Esophagus (tissue), 2 donors: Measurements from ENCODE around the gene BRCA2. TPM values are rescaled to one million over a fixed set of nuclear protein-coding genes. Genes with fewer than 3 reads are reported as not detected.
A peak's percentile ranks its signal among the peaks of the same experiment; 100 is the strongest.

Source experiments
- H3K27ac ChIP-seq, 2 donors: one replicate each; pipeline ENCODE4 v1.5.1; 2013; ENCODE audit warnings: low read depth in 2 of 2, mild to moderate bottlenecking in 2 of 2, inconsistent platforms in 1 of 2, low read length in 1 of 2, moderate library complexity in 1 of 2
- H3K27me3 ChIP-seq, 2 donors: one replicate each; pipeline ENCODE4 v1.6.1; 2013; ENCODE audit warnings: low read length in 2 of 2, control low read depth in 1 of 2, mild to moderate bottlenecking in 1 of 2; ENCODE audit not compliant: insufficient read depth in 2 of 2, control insufficient read depth in 1 of 2
- H3K36me3 ChIP-seq, 2 donors: one replicate each; pipeline ENCODE4 v1.6.1; 2013; ENCODE audit warnings: low read length in 1 of 2; ENCODE audit not compliant: control insufficient read depth in 2 of 2, insufficient read depth in 2 of 2
- H3K4me1 ChIP-seq, 2 donors: one replicate each; pipeline ENCODE4 v1.6.1; 2013; ENCODE audit warnings: low read length in 1 of 2; ENCODE audit not compliant: control insufficient read depth in 2 of 2, insufficient read depth in 2 of 2
- H3K4me3 ChIP-seq, 2 donors: one replicate each; pipeline ENCODE4 v1.5.1; 2013; ENCODE audit warnings: low read length in 2 of 2, mild to moderate bottlenecking in 2 of 2, low read depth in 1 of 2, moderate library complexity in 1 of 2
- H3K9me3 ChIP-seq, 2 donors: one replicate each; pipeline ENCODE4 v1.6.1; 2013; ENCODE audit warnings: mild to moderate bottlenecking in 2 of 2, low read depth in 1 of 2, low read length in 1 of 2, moderate library complexity in 1 of 2; ENCODE audit not compliant: control insufficient read depth in 2 of 2, insufficient read depth in 1 of 2
- WGBS, 2 donors: extraction: QIAGEN DNeasy Blood & Tissue Kit; methylation state at CpG; one replicate each; pipeline ENCODE4 v1.1.7; 2013; 5-methylcytosine and 5-hydroxymethylcytosine counted together
- polyA plus RNA-seq, 2 donors: library from polyadenylated mRNA; stranded (reverse); fragments of 200-250 nt; gene quantifications; one replicate each; pipeline ENCODE4 v1.2.3, GENCODE V29; 2013
- donor health status: healthy with polysubstance abuse.
- donor health status: Bipolar disorder and iron deficiency.

BRCA2 gene
- polyA plus RNA-seq, 2 donors = 0.71 to 1.4 TPM

DNA sequence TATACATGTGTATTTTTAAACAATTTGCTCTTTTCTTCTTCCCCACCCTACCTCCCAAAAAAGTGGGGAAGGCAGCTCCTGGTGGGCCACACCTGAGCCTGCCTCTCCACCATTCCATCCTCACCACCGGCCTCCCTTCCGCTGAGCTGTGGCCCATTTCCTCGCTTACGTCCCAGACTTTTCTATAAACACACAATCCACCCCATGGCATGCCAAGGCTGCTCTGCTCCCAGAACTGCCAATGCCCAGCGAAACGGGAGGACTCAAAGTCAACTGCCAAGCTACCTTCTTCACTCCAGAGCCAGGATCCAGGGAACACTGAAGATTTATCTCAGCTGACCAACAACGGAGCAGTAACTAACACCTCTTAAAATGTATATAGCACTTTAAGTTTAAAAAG, 109.8 kb downstream of the BRCA2 start:
- Histone ChIP-seq H3K4me1 (peaks cover 0 to 5% of the 10 kb centered on the region in 2 donors), H3K9me3 (no peaks in the 10 kb centered on the region), H3K36me3 (peaks cover 0 to under 1% of the 10 kb centered on the region in 2 donors), H3K27me3 (no peaks in the 10 kb centered on the region), H3K4me3 (no peak overlapping the region), H3K27ac (no peak overlapping the region)
- 90 to 92% methylated on average over 7 of the region's 7 CpGs for WGBS, 2 donors

DNA sequence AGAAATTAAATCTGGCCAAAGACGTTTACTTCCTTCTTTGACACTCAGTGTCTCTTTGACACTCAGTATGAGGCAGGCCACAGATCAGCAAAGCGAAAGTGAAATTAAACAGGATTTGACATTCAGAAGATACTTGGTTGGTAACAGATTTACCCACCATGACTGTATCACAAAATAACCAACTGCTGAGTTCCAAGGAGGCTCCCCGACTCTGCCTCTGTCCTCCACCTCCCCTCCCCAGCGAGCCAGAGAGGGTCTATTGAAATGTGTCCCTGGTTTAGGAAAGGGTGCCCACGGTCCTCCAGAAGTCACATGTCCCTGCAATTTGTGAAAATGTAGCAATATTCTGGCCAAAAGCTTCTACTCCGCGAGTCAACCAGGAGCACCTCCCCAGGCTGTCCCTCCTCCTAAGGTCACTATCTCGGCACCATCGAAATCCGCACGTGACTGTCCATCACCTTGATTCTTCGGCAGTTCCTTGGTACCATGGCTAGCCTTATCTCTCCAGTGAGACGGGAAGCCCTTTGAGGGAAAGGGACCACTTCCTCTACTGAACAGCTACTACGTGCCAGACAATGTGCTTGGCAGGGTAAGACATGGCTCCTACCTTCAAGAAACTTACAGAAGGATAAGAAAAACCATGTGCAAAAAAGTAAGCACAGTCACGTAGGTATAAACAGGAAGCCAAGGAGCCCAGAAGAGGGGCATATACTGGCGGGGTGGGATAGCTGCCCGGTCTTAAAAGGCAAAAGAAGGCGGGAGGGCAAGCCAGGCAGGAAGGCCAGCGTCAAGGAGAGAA, 111.1 kb downstream of the BRCA2 start:
- H3K36me3 ChIP-seq = no peaks in the 10 kb centered on the region
- H3K9me3 ChIP-seq = no peaks in the 10 kb centered on the region
- H3K4me1 ChIP-seq = peaks cover 0 to 5% of the 10 kb centered on the region in 2 donors
- 40 to 42% methylated on average over 19 of the region's 19 CpGs for WGBS, 2 donors
- no peaks in the 10 kb centered on the region for H3K27me3 ChIP-seq
- peak overlapping the region; percentile 81 to 92 for H3K27ac ChIP-seq
- H3K4me3 ChIP-seq = peak overlapping the region; percentile 68 to 83

DNA sequence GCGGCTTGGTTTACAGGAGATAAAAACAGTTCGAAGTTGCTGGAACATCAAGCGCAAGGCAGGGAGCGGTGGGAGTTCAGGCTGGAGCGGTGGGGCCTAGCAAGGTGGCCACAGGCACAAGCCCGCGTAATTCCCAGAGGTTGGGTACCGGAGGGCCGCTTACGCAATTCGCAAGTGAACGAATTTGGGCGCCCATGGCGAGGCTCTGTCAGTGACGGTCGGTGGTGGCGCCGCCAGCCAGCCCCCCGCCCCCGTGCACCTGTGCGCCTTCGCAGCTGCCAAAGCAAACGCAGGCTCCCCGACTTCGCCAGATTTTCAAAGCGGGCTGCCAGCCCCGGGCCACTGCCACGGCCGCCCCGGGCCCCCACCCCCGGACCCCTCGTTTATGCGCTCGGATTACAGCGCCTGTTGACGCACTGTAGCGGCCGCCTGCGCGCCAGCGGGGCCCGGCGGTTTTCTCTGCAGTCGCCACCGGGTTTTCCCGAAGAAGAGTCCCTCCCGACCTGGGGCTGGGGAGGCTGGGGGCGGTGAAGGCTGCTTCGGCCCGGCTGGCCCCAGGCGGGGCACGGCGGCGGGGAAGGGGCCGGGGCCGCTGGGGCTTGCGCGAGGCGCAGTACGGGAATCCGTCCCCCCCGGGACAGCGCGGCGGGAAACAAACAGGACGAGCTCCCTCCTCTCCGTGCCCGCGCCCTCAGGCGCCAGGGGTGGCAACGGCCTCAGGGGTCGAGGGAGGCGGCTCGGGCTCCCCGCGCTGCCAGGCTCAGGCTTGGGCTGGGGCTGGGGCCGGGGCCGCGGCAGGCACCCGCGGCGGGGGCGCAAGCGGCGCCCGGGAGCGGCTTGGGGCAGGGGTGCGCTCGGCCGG, 111.9 kb downstream of the BRCA2 start:
- H3K4me3 ChIP-seq = peak overlapping the region; percentile 68 to 83
- no peaks in the 10 kb centered on the region for H3K27me3 ChIP-seq
- H3K27ac ChIP-seq = peak overlapping the region; percentile 81 to 92
- H3K9me3 ChIP-seq = no peaks in the 10 kb centered on the region
- H3K4me1 ChIP-seq = peaks cover 0 to 5% of the 10 kb centered on the region in 2 donors
- H3K36me3 ChIP-seq = no peaks in the 10 kb centered on the region
- 1% methylated on average over 81 to 90 of the region's 90 CpGs for WGBS, 2 donors

DNA sequence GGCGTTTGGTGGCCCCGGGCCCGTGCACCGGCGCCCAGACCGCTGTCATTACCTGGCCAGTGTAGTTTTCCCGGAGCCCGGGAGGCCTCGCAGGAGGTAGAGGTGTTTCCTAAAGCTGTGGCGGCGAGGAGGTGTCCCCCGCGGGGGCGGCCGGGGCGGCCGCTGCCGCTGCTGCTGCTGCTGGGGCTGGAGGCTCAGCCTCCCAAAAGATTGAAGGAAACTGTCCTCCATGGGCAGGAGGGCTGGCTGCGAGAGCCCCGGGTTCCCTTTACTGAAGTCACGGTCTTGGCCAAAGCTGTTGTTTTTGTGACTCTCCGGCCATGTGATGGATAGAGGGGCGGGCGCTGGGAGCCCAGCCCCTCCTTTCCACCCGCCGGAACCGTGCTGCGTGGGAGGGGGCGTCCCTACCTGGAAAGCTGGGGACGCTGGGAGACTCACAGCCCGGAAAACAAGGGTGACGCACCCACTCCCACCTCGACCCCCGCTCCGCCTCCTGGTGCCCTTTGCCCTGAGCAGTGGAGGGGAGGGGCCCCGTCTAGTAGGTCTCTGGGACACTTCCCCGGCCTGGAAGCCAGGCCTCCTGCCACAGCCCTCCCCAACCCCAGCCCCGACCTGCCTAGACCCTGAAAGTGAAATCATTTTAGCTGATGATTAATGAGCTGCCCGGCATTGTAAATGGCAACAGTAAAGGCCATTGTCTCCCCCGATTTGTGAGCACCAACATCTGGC, 112.7 kb downstream of the BRCA2 start, which contains the start of gene N4BP2L1:
Gene N4BP2L1 (minus strand): TSS at position 279 of the 729 bp plus-strand sequence. CDS start 48 bp downstream, at position 231.
- no peaks in the 10 kb centered on the region for H3K9me3 ChIP-seq
- 1% methylated on average over 37 to 40 of the region's 40 CpGs for WGBS, 2 donors

DNA sequence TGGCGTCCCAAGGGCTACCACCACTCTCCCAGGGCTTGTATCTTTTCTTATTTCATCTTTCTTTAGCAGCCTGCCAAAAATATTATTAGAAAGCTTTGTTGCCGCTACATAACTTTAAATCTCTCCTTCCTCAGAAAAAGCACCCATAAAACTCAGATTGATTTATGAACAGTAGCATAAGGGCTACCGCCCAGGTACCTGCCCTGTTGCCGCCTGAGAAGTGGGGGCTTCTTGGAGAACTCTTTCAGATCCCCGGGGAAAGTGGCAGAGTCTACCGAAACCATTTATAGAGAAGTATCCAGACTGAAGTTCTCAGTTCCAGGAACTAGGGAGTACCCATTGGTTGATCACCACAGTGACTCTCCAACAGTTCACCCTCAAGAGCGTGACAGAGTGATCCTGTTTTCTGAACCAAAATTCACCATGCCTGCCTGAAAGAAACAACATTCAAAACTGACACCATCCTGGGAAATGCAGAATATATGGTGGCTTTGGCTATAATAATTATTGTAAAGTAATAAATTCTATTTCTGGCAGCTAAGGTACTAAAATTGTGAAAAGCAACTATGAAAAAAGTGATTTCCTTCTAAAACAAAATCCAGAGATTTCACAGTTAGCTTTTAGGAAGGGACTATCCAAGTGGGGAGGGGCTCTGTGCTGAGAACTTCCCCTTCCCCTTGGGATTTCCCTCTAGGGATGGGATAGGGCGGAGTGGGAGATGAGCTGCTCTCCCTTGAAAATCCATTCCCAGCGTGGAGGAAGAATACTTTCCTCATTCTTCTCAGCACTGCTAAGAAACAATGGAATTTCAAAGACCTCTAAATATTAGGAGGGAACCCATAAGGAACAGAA, 113.5 kb downstream of the BRCA2 start:
- H3K27me3 ChIP-seq = no peaks in the 10 kb centered on the region
- peaks cover 0 to 5% of the 10 kb centered on the region in 2 donors for H3K4me1 ChIP-seq
- H3K9me3 ChIP-seq = no peaks in the 10 kb centered on the region
- H3K27ac ChIP-seq = peak overlapping the region; percentile 81 to 92
- WGBS, 2 donors = 31 to 35% methylated on average over 9 of the region's 9 CpGs
- peak overlapping the region; percentile 68 to 83 for H3K4me3 ChIP-seq
- no peaks in the 10 kb centered on the region for H3K36me3 ChIP-seq

More for the DNA sequence above, 112.7 kb downstream of the BRCA2 start, which contains the start of gene N4BP2L1:
- no peaks in the 10 kb centered on the region for H3K36me3 ChIP-seq
- H3K27ac ChIP-seq = peak within 1 kb of the TSS; percentile 81 to 92
- peak within 1 kb of the TSS; percentile 68 to 83 for H3K4me3 ChIP-seq
- H3K4me1 ChIP-seq = peaks cover 0 to 5% of the 10 kb centered on the region in 2 donors
- H3K27me3 ChIP-seq = no peaks in the 10 kb centered on the region

DNA sequence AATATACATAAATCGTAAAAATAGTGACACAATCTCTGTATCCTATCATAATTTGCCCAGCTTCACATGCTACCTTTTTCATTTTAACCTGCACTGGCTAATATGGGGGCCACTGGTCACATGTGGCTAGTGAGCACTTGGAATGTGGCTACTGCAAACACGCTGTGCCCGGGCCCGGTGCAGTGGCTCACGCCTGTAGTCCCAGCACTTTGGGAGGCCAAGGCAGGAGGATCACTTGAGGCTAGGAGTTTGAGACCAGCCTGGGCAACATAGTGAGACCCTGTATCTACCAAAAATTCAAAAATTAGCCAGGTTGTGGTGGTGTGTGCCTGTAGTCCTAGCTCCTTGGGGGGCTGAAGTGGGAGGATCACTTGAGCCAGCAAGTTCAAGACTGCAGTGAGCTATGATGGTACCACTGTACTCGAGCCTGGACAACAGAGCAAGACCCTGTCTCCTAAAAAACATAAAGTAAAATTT, 114.2 kb downstream of the BRCA2 start:
- Histone ChIP-seq H3K27ac (no peak overlapping the region), H3K4me3 (no peak overlapping the region), H3K36me3 (no peaks in the 10 kb centered on the region), H3K4me1 (peaks cover 0 to 5% of the 10 kb centered on the region in 2 donors), H3K9me3 (no peaks in the 10 kb centered on the region), H3K27me3 (no peaks in the 10 kb centered on the region)
- WGBS, 2 donors = 97 to 98% methylated on average over 6 of the region's 6 CpGs

DNA sequence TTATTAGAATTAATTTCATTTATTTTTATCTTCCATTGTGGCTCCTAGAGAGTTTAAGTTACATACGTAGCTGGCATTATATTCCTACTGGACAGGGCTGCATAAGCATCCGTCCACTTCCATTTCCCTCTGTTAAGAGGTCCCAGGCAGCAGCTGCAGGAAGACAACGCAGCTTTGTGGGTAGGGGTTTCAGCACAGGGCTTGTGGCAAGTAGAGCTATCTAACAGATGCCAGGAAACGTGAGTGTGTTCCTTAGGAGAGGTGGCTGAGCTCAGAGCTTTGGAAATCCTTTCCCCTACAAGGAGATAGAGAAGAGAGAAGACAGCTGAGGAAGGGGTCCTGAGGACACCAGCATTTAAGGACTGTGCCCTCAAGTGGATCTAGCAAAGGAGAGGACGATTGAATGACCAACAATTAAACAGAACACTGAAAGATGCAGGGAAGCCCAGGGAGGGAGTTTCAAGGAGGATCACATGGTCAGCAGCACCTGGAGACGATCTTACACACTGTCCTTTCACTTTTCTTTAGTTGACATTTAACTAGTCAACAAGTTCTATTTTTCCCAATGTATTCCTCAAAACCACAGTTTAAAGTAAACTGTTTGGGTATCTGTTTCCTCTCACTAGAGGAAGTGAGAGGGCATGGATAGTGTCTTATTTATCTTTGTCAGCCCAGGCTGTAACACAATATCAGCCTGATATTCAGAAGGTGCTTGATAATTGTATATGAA, 114.9 kb downstream of the BRCA2 start:
- WGBS, 2 donors = 73 to 81% methylated on average over 6 of the region's 6 CpGs
- no peak overlapping the region for H3K27ac ChIP-seq
- H3K36me3 ChIP-seq = no peaks in the 10 kb centered on the region
- H3K4me1 ChIP-seq = peaks cover 0 to 5% of the 10 kb centered on the region in 2 donors
- no peaks in the 10 kb centered on the region for H3K27me3 ChIP-seq
- no peak overlapping the region for H3K4me3 ChIP-seq
- no peaks in the 10 kb centered on the region for H3K9me3 ChIP-seq

DNA sequence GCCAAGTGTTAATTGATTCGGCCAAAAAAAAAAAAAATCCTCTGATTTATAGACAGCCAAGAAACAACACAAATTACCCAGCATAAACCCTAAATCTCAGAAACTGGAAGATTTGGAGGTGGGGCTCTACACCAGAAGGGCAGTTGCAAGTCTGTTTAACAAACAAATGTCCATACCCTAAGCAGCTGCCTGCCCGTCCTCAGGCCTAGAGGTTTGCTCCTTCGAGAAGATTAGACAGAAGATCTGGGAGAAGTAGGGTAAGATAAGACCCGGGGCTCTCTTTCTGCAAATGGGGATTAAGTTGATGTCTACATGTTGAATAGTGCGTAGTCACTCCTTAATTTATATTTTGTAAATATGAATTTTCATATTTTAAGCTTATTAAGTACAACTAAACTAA, 116.1 kb downstream of the BRCA2 start:
- no peak overlapping the region for H3K4me3 ChIP-seq
- H3K27ac ChIP-seq = no peak overlapping the region
- H3K9me3 ChIP-seq = no peaks in the 10 kb centered on the region
- H3K36me3 ChIP-seq = no peaks in the 10 kb centered on the region
- H3K4me1 ChIP-seq = peaks cover 0 to 4% of the 10 kb centered on the region in 2 donors
- WGBS, 2 donors = 93 to 94% methylated on average over 5 of the region's 5 CpGs
- no peaks in the 10 kb centered on the region for H3K27me3 ChIP-seq
